ENCODE data around the gene ERBB2. TPM values are rescaled to one million over a fixed set of nuclear protein-coding genes. Genes with fewer than 3 reads are reported as not detected.

Gene ERBB2
- total and polyA plus RNA-seq, 2 of the 13 experiments (the other 11 are each of a cell fraction or from before 2014, with no cell fraction given) = 57.7 to 64.1 TPM

DNA sequence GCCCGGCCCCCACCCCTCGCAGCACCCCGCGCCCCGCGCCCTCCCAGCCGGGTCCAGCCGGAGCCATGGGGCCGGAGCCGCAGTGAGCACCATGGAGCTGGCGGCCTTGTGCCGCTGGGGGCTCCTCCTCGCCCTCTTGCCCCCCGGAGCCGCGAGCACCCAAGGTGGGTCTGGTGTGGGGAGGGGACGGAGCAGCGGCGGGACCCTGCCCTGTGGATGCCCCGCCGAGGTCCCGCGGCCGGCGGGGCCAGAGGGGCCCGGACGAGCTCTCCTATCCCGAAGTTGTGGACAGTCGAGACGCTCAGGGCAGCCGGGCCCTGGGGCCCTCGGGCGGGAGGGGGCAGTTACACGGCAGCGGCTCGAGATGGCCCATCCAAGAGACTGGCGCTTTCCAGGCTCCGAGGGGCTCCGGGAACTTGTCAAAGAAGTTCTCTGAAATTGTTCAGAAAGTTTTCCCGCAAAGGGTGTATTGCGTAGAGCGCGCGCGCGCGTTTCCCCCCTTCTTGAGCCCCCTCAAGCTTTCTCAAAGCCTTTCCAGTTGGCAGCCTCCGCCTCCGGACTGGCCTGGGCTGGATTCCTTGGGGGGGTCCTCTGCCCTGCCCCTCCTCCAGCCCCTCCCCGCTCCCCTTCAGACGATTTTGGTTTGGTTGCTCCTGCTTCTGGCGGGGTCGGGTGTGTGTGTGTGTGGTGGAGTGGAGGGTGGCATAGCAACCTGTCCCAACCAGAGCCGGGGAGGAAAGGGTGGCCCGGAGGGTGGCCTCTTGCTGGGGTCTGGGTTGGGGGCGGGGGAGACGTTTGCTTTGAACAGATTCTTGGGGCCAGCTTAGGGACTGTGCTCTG, 504 bp downstream of the ERBB2 start (continued):
- TF ChIP-seq, protein P1, sequence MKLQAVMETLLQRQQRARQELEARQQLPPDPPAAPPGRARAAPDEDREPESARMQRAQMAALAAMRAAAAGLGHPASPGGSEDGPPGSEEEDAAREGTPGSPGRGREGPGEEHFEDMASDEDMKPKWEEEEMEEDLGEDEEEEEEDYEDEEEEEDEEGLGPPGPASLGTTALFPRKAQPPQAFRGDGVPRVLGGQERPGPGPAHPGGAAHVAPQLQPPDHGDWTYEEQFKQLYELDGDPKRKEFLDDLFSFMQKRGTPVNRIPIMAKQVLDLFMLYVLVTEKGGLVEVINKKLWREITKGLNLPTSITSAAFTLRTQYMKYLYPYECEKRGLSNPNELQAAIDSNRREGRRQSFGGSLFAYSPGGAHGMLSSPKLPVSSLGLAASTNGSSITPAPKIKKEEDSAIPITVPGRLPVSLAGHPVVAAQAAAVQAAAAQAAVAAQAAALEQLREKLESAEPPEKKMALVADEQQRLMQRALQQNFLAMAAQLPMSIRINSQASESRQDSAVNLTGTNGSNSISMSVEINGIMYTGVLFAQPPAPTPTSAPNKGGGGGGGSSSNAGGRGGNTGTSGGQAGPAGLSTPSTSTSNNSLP (IDR thresholded peaks at IDR 0.05; ENCODE audit: low read depth, low read length) = no peak
- TF ChIP-seq ZNF569 (CRISPR knock-in tag; IDR thresholded peaks at IDR 0.05; ENCODE audit: borderline replicate concordance) (0 out of 2 replicates have a peak, but pooled peaks have one; percentile 43), ZNF546 (CRISPR knock-in tag; conservative IDR thresholded peaks at IDR 0.05) (peak; percentile 69; the same call in 1 of the 2 replicates), PHF8 (CRISPR knock-in tag; IDR thresholded peaks at IDR 0.05) (peak; percentile 76), KDM5A (IDR thresholded peaks at IDR 0.05; ENCODE audit: borderline replicate concordance, low read length) (peak; percentile 46; the same call in 1 of the 2 replicates), GZF1 (CRISPR knock-in tag; IDR thresholded peaks at IDR 0.05) (no peak), ZNF883 (CRISPR knock-in tag; IDR thresholded peaks at IDR 0.05; ENCODE audit: not compliant biosample characterization) (peak; percentile 55), MED8 (CRISPR knock-in tag; IDR thresholded peaks at IDR 0.05; ENCODE audit: insufficient replicate concordance) (peak; percentile 38), ZNF431 (CRISPR knock-in tag; IDR thresholded peaks at IDR 0.05; ENCODE audit: borderline replicate concordance, low read depth) (no peak), ZNF160 (CRISPR knock-in tag; IDR thresholded peaks at IDR 0.05) (peak; percentile 60; the same call in 1 of the 2 replicates), RBFOX2 (IDR thresholded peaks at IDR 0.05; ENCODE audit: low read depth, low read length) (peak; percentile 83), ZNF350 (CRISPR knock-in tag; IDR thresholded peaks at IDR 0.05; ENCODE audit: borderline replicate concordance, low read depth) (no peak; the same call in 1 of the 2 replicates), ZNF773 (CRISPR knock-in tag; IDR thresholded peaks at IDR 0.05; ENCODE audit: borderline replicate concordance) (no peak), FOXJ3 (CRISPR knock-in tag; IDR thresholded peaks at IDR 0.05; ENCODE audit: borderline replicate concordance) (no peak)
- TF ChIP-seq, protein P2, sequence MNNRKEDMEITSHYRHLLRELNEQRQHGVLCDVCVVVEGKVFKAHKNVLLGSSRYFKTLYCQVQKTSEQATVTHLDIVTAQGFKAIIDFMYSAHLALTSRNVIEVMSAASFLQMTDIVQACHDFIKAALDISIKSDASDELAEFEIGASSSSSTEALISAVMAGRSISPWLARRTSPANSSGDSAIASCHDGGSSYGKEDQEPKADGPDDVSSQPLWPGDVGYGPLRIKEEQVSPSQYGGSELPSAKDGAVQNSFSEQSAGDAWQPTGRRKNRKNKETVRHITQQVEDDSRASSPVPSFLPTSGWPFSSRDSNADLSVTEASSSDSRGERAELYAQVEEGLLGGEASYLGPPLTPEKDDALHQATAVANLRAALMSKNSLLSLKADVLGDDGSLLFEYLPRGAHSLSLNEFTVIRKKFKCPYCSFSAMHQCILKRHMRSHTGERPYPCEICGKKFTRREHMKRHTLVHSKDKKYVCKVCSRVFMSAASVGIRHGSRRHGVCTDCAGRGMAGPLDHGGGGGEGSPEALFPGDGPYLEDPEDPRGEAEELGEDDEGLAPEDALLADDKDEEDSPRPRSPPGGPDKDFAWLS (CRISPR knock-in tag; IDR thresholded peaks at IDR 0.05; ENCODE audit: borderline replicate concordance) = 0 out of 2 replicates have a peak, but pooled peaks have one; percentile 47
- TF ChIP-seq, protein P3, sequence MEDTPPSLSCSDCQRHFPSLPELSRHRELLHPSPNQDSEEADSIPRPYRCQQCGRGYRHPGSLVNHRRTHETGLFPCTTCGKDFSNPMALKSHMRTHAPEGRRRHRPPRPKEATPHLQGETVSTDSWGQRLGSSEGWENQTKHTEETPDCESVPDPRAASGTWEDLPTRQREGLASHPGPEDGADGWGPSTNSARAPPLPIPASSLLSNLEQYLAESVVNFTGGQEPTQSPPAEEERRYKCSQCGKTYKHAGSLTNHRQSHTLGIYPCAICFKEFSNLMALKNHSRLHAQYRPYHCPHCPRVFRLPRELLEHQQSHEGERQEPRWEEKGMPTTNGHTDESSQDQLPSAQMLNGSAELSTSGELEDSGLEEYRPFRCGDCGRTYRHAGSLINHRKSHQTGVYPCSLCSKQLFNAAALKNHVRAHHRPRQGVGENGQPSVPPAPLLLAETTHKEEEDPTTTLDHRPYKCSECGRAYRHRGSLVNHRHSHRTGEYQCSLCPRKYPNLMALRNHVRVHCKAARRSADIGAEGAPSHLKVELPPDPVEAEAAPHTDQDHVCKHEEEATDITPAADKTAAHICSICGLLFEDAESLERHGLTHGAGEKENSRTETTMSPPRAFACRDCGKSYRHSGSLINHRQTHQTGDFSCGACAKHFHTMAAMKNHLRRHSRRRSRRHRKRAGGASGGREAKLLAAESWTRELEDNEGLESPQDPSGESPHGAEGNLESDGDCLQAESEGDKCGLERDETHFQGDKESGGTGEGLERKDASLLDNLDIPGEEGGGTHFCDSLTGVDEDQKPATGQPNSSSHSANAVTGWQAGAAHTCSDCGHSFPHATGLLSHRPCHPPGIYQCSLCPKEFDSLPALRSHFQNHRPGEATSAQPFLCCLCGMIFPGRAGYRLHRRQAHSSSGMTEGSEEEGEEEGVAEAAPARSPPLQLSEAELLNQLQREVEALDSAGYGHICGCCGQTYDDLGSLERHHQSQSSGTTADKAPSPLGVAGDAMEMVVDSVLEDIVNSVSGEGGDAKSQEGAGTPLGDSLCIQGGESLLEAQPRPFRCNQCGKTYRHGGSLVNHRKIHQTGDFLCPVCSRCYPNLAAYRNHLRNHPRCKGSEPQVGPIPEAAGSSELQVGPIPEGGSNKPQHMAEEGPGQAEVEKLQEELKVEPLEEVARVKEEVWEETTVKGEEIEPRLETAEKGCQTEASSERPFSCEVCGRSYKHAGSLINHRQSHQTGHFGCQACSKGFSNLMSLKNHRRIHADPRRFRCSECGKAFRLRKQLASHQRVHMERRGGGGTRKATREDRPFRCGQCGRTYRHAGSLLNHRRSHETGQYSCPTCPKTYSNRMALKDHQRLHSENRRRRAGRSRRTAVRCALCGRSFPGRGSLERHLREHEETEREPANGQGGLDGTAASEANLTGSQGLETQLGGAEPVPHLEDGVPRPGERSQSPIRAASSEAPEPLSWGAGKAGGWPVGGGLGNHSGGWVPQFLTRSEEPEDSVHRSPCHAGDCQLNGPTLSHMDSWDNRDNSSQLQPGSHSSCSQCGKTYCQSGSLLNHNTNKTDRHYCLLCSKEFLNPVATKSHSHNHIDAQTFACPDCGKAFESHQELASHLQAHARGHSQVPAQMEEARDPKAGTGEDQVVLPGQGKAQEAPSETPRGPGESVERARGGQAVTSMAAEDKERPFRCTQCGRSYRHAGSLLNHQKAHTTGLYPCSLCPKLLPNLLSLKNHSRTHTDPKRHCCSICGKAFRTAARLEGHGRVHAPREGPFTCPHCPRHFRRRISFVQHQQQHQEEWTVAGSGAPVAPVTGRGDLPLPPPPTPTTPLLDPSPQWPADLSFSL (CRISPR knock-in tag; IDR thresholded peaks at IDR 0.05) = peak; percentile 22; the same call in 1 of the 2 replicates
